GM18511 (cell line): ENCODE data around the gene PPM1F.

ENCODE experiments used
- ATAC-seq: cut with Tn5 transposase; IDR thresholded peaks from one replicate; pipeline ENCODE4 v1.9.1; 2021; ENCODE audit warnings: mild to moderate bottlenecking, moderate library complexity; ENCODE audit not compliant: unreplicated experiment

Gene PPM1F

DNA sequence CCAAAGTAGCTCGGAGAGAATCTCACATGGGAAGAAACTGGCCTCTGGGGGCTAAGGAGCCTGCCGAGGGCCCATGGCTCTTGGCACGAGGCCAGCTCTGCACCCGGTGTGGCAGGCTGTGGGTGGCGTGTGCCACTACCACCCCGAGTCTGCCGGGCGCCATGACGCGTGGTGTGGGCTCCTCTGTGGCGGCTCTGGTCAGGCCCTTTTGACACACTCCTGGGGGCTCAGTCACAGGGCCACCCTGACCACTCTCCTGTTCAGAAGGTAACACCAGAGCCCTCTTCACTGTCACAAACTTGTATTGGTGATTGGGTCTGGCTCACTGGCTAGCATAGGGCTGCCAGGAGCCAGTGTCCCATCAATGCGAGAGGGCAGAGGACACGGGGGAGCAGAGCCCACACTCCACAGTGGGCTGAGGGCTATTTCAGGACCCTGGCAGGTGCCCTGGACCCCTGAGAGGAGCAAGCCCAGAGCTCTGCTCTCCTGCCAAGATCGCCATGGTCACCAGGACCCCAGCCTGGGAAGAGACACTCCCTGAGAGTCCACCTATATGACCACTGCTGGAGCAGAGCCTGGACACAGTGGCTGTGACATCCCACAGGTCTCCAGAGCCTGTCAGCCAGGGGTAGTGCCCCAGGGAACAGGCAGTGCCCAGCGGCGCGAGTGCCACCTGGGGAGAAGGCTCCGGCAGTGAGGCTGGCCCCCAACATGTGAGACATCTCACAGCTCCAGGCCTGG is 8.6 kb upstream of the PPM1F start:
- no peak for ATAC-seq

DNA sequence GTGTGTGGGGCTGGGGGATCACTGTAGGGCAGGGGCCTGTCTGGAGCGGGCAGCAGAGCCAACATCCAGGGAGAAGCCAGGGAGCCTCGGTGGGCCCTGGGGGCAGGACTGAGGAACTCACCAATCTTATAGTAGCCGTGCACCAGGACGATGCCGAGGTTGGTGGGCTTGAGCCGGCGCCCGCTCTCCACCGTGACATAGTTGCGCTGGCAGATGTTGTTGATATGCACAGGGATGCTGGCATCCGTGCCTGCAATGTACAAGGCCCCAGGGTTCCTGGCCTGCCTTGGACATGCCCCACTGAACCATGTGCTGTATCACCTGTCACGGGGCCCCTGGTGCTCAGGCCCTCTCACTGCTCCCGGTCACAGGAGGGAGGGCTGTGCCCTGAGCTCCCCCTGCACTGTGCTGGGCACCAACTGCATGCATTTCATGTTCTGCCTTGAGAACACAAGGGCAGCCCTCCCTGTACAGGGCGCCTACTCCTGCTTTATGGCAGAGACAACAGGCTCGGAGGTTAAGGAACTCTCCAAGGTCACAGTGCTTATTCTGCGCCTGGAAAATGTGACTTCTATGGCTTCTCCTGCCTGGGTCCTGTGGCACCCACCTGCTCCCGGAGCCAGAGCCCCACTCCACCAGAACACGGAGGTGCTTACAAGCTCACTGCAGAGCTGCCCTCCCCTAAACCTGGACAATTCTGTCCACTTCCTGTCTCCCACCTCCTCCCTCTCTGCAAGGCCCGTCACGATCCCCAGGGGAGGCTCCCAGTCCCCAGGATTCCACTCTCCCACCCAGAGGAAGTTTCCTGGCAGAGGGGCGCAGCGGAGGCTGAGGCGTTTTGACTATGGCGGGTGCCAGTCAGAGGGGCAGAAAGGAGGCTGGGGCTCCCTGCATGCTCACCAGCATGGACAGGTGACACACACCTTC is 7.8 kb upstream of the PPM1F start:
- ATAC-seq: no peak

DNA sequence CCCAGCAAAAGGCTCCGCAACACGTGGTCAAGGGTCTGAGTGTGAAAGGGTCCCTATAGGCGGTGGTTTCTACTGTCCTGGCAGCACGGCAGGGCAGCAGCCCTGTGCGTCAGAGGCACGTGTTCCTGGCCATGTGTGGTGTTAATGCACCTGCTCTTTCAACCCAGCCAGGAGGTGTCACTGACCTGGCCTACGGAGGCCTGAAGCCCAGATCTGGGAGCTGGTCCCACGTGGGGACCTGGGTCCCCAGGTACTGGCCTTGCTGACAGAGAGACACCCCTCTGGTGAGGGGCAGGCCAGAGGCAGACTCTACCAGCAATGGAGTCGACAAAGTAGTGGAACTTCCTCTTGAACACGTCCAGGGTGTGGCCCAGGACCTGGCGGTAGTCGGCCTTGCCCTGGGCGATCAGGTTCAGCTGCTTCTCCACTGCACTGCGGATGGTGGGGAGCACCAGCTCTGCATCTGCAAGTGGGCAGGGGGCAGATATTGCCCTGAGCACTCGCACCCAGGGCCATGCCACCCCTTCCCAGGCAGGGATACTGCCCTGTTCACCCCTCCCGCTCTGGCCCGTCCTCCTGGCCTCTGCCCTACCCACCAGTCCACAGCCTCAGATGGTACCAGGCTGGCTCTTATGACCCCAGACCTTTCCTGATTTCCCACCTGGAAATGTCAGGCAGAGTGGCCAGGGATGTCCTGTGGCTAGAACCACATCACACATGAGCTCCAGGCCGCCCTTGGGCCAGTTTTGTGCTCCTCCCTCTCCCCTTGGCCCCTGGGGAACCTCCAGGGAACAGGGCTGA is 6.8 kb upstream of the PPM1F start:
- ATAC-seq: no peak

GRCh38 chr22:21958360-21959273 is 6.0 kb upstream of the PPM1F start:
- no peak for ATAC-seq

DNA sequence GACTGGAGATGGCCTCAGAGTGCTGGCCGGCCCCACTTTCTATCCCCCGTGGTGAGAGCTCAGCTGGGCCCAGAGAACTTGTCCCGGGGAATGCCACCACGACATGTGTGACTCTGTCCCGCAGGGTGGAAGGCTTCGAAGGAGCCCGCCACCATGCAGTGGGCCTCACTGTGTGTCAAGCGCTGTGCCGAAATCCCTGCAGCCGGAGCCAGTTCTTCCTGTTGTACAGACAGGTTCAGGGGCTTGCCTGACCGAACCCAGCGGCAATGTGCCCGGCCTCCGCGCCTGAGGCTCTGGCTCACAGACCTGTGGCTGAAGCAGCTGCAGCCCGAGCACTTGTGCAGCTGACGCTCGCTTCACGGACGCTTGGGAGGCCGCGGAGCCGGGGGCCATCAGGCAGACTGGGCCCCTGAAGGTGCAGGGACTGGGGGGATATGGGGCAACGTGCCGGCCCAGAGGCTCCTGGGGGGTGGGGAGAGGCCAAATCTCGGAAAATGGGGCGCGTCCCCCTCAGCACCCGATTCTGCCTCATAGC is 650 bp downstream of the PPM1F start:
- ATAC-seq: no peak

GRCh38 chr22:21951062-21951461 is 1.6 kb downstream of the PPM1F start:
- ATAC-seq: no peak

DNA sequence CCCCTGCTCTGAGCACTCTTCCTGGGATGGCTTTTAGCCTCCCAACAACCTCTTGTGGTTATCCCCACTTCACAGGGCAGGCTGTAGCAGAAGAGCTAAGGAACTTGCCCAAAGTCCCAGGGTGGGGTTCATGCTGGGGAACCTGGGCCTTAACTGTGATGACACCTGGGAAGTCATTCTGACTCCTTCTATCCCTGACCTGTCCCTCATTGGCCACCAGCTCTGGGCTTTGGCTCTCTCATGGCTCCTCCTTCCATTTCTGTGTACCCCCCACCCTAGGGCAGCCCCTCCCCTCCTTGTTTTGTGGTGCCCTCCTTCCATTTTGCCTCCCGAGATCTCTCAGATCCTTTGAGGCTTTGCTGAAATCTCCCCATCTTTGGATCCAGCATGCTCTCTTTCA is 2.7 kb downstream of the PPM1F start:
- no peak for ATAC-seq

DNA sequence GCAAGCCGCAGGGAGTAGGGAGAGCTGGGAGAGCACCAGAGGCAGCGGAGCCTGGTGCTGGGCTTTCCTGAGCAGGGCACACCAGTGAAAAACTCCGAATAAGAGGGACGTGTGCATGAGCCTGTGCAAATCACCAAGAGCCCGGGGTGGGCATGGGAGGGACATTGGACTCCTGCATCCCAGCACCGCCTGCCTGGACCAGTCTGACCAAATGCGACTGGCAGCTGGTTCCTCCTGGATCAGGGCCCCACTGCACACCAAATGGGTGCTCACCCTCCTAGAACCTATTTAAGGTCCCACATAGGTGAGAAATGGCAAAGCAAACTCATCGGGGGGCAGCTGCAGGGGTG is 3.1 kb downstream of the PPM1F start:
- no peak for ATAC-seq

- no peak for ATAC-seq
Measured at GRCh38 chr22:21948824-21949568, 3.7 kb downstream of the PPM1F start.

DNA sequence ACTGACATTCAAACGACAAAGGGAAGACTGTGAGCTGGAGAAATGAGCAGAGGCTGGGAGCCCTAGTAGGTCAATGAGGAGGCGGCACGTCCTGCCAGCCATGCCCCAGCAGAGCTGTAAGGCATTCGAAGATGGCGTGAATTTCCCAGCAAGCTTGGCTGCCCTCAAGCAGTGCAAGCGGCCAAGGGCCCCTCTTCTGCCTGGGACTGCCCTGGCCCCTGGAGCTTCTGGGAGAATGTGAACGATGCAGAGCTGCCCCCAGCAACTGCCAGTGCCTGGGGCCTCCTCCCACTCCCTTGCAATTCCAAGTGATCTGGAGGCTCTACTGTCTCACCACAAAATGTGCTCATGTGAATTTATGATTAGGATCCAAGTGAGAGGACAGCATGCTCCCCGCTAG is 4.3 kb downstream of the PPM1F start:
- ATAC-seq: no peak

GRCh38 chr22:21947040-21948014 is 5.3 kb downstream of the PPM1F start:
- ATAC-seq: no peak

GRCh38 chr22:21946262-21946925 is 6.3 kb downstream of the PPM1F start:
- ATAC-seq: no peak

- ATAC-seq: no peak
Measured at GRCh38 chr22:21945453-21946261, 7.0 kb downstream of the PPM1F start.

- no peak for ATAC-seq
Measured at GRCh38 chr22:21944871-21945270, 7.8 kb downstream of the PPM1F start.

GRCh38 chr22:21943571-21944448 is 8.8 kb downstream of the PPM1F start:
- no peak for ATAC-seq
